Memory B cell (primary cell): ENCODE measurements around the gene DACT2.
"Not testable (repeated sequence)": the region's sequence is repeated elsewhere in the genome, so short reads cannot be mapped to it uniquely, and the experiment has no call there.

Experiments
- ATAC-seq: fragments of 150-1000 bp; cut with Tn5 transposase; 2 replicates; pipeline ENCODE4 v1.10.0; 2021; ENCODE audit warnings: low read depth, mild to moderate bottlenecking, moderate library complexity
- DNase-seq, 2 donors: peaks; one replicate each; pipeline ENCODE4 v3.0.0; 2022; ENCODE audit warnings: low spot score in 2 of 2
- H3K27ac Mint-ChIP-seq: one replicate; pipeline ENCODE4 v1.8.0; 2022; ENCODE audit warnings: mild to moderate bottlenecking, moderate library complexity, mixed read lengths
- H3K27me3 Mint-ChIP-seq: one replicate; pipeline ENCODE4 v1.8.0; 2022; ENCODE audit warnings: mixed read lengths
- H3K36me3 Mint-ChIP-seq: one replicate; pipeline ENCODE4 v1.8.0; 2022; ENCODE audit warnings: mild to moderate bottlenecking, mixed read lengths
- H3K4me1 Mint-ChIP-seq: one replicate; pipeline ENCODE4 v1.8.0; 2022; ENCODE audit warnings: mixed read lengths
- H3K4me3 Mint-ChIP-seq: one replicate; pipeline ENCODE4 v1.8.0; 2022; ENCODE audit warnings: mild to moderate bottlenecking, moderate library complexity, mixed read lengths
- H3K9me3 Mint-ChIP-seq: one replicate; pipeline ENCODE4 v1.8.0; 2022; ENCODE audit warnings: mixed read lengths

The DACT2 gene

GRCh38 chr6:168270274-168271172, 49.1 kb downstream of the DACT2 start:
- H3K4me3 Mint-ChIP-seq, result no peak overlapping the region
- DNase-seq, result no peak
- H3K36me3 Mint-ChIP-seq, result no peaks in the 10 kb centered on the region
- ATAC-seq, result no peak
- peaks cover 7% of the 10 kb centered on the region for H3K9me3 Mint-ChIP-seq
- H3K27me3 Mint-ChIP-seq, result peaks cover 4% of the 10 kb centered on the region
- no peaks in the 10 kb centered on the region for H3K4me1 Mint-ChIP-seq
- no peak overlapping the region for H3K27ac Mint-ChIP-seq

- Mint-ChIP-seq H3K27me3 (peaks cover 3% of the 10 kb centered on the region), H3K36me3 (no peaks in the 10 kb centered on the region), H3K4me1 (no peaks in the 10 kb centered on the region), H3K9me3 (peaks cover 7% of the 10 kb centered on the region), H3K27ac (no peak overlapping the region), H3K4me3 (no peak overlapping the region)
- DNase-seq (no peak), ATAC-seq (no peak)
Measured at GRCh38 chr6:168269455-168270243, 49.9 kb downstream of the DACT2 start.

GRCh38 chr6:168268755-168269154, 50.8 kb downstream of the DACT2 start:
- H3K9me3 Mint-ChIP-seq, result peaks cover 7% of the 10 kb centered on the region
- no peaks in the 10 kb centered on the region for H3K36me3 Mint-ChIP-seq
- H3K4me3 Mint-ChIP-seq, result no peak overlapping the region
- no peaks in the 10 kb centered on the region for H3K4me1 Mint-ChIP-seq
- no peak overlapping the region for H3K27ac Mint-ChIP-seq
- DNase-seq, result no peak
- no peak for ATAC-seq
- H3K27me3 Mint-ChIP-seq, result peaks cover 3% of the 10 kb centered on the region

GRCh38 chr6:168267779-168268178, 51.8 kb downstream of the DACT2 start:
- not testable (repeated sequence) for DNase-seq, H3K4me1 Mint-ChIP-seq

GRCh38 chr6:168265827-168266815, 53.5 kb downstream of the DACT2 start:
- no peaks in the 10 kb centered on the region for H3K4me1 Mint-ChIP-seq
- no peak for ATAC-seq
- no peak overlapping the region for H3K27ac Mint-ChIP-seq
- H3K27me3 Mint-ChIP-seq, result peaks cover 3% of the 10 kb centered on the region
- DNase-seq, result no peak
- no peak overlapping the region for H3K4me3 Mint-ChIP-seq
- no peaks in the 10 kb centered on the region for H3K36me3 Mint-ChIP-seq
- H3K9me3 Mint-ChIP-seq, result peaks cover 7% of the 10 kb centered on the region

More at GRCh38 chr6:168267779-168268178, 51.8 kb downstream of the DACT2 start:
- not testable (repeated sequence) for H3K9me3 Mint-ChIP-seq, H3K36me3 Mint-ChIP-seq, H3K27ac Mint-ChIP-seq, H3K27me3 Mint-ChIP-seq, ATAC-seq, H3K4me3 Mint-ChIP-seq

- H3K4me1 Mint-ChIP-seq, result no peaks in the 10 kb centered on the region
- ATAC-seq (no peak), DNase-seq (no peak)
- no peak overlapping the region for H3K4me3 Mint-ChIP-seq
- peaks cover 7% of the 10 kb centered on the region for H3K9me3 Mint-ChIP-seq
- no peak overlapping the region for H3K27ac Mint-ChIP-seq
- H3K27me3 Mint-ChIP-seq, result peaks cover 5% of the 10 kb centered on the region
- H3K36me3 Mint-ChIP-seq, result no peaks in the 10 kb centered on the region
Measured at GRCh38 chr6:168265394-168265793, 54.2 kb downstream of the DACT2 start.

- ATAC-seq, result no peak
- H3K27me3 Mint-ChIP-seq, result peaks cover 2% of the 10 kb centered on the region
- H3K4me1 Mint-ChIP-seq, result no peaks in the 10 kb centered on the region
- H3K36me3 Mint-ChIP-seq, result no peaks in the 10 kb centered on the region
- no peak for DNase-seq
- no peak overlapping the region for H3K27ac Mint-ChIP-seq
- H3K4me3 Mint-ChIP-seq, result no peak overlapping the region
- peaks cover 2% of the 10 kb centered on the region for H3K9me3 Mint-ChIP-seq
Measured at GRCh38 chr6:168264593-168265335, 54.8 kb downstream of the DACT2 start.

GRCh38 chr6:168263351-168263905, 56.1 kb downstream of the DACT2 start:
- Mint-ChIP-seq H3K36me3 (no peaks in the 10 kb centered on the region), H3K9me3 (no peaks in the 10 kb centered on the region), H3K27me3 (peaks cover 2% of the 10 kb centered on the region), H3K4me1 (no peaks in the 10 kb centered on the region), H3K27ac (no peak overlapping the region), H3K4me3 (no peak overlapping the region)
- DNase-seq (no peak), ATAC-seq (no peak)

- Mint-ChIP-seq H3K36me3 (no peaks in the 10 kb centered on the region), H3K9me3 (peaks cover 8% of the 10 kb centered on the region), H3K4me3 (no peak overlapping the region), H3K27ac (no peak overlapping the region), H3K4me1 (no peaks in the 10 kb centered on the region), H3K27me3 (peaks cover 2% of the 10 kb centered on the region)
- ATAC-seq (no peak), DNase-seq (no peak)
Measured at GRCh38 chr6:168261234-168261633, 58.3 kb downstream of the DACT2 start.

GRCh38 chr6:168260420-168260987, 59.1 kb downstream of the DACT2 start:
- Mint-ChIP-seq H3K9me3 (peaks cover 8% of the 10 kb centered on the region), H3K27ac (no peak overlapping the region), H3K4me1 (no peaks in the 10 kb centered on the region), H3K27me3 (peaks cover 2% of the 10 kb centered on the region), H3K36me3 (no peaks in the 10 kb centered on the region), H3K4me3 (no peak overlapping the region)
- no peak for DNase-seq
- no peak for ATAC-seq

GRCh38 chr6:168258795-168259194, 60.8 kb downstream of the DACT2 start:
- Mint-ChIP-seq H3K27ac (no peak overlapping the region), H3K27me3 (peaks cover 2% of the 10 kb centered on the region), H3K36me3 (no peaks in the 10 kb centered on the region), H3K4me1 (no peaks in the 10 kb centered on the region), H3K4me3 (no peak overlapping the region), H3K9me3 (peaks cover 12% of the 10 kb centered on the region)
- DNase-seq, result no peak
- ATAC-seq, result no peak

GRCh38 chr6:168256940-168257339, 62.6 kb downstream of the DACT2 start:
- no peak overlapping the region for H3K27ac Mint-ChIP-seq
- H3K4me1 Mint-ChIP-seq, result no peaks in the 10 kb centered on the region
- H3K9me3 Mint-ChIP-seq, result peaks cover 12% of the 10 kb centered on the region
- peaks cover 2% of the 10 kb centered on the region for H3K27me3 Mint-ChIP-seq
- DNase-seq (no peak), ATAC-seq (no peak)
- no peaks in the 10 kb centered on the region for H3K36me3 Mint-ChIP-seq
- no peak overlapping the region for H3K4me3 Mint-ChIP-seq
